ENCODE data around the gene ADAMTSL4.

GRCh38 chr1:150532860-150533259, 16.3 kb upstream of the ADAMTSL4 start:
- TF ChIP-seq SUZ12 (IDR thresholded peaks at IDR 0.05; ENCODE audit: extremely low read depth, insufficient read depth, insufficient read length), result no peak
- no peak for TF ChIP-seq ZNF274 (IDR thresholded peaks at IDR 0.05; ENCODE audit: low read depth, low read length)
- no peak for TF ChIP-seq YY1 (IDR thresholded peaks at IDR 0.05; ENCODE audit: insufficient read depth, insufficient read length)

Measured in NT2/D1 (cell line).